Pancreas (tissue), 10 donors: ENCODE measurements around the gene FADS2. TPM values are rescaled to one million over a fixed set of nuclear protein-coding genes. Genes with fewer than 3 reads are reported as not detected.
A peak's percentile ranks its signal among the peaks of the same experiment; 100 is the strongest.

Experiments
- ATAC-seq, 4 donors: fragments of 200-7000 bp; cut with Tn5 transposase; one replicate each; pipeline versions ENCODE4 v1.8.0 to v1.9.1; 2020; ENCODE audit warnings: mild to moderate bottlenecking in 4 of 4, moderate library complexity in 4 of 4
- DNase-seq, 6 donors: peaks; one replicate each; pipeline ENCODE4 v3.0.0-alpha.2; 2020
- FAIRE-seq: peaks from 2 replicates; lab custom pipeline; 2012; peaks lifted over from hg19 to GRCh38; lab: Jason Lieb, UNC
- H3K27ac ChIP-seq, 4 donors: fragments of 200-600 bp; sonication (generic); 1 replicate in 3 of 4; 2 replicates in 1 of 4; pipeline versions ENCODE4 v1.5.0 to v1.8.0; 2020
- H3K27me3 ChIP-seq, 4 donors: fragments of 200-600 bp; one replicate each; pipeline ENCODE4 v1.8.0; 2021
- H3K36me3 ChIP-seq, 3 donors: fragments of 200-600 bp; sonication (generic) in 1 of 3; one replicate each; pipeline versions ENCODE4 v1.5.0 to v1.8.0; 2020 to 2021
- H3K4me1 ChIP-seq, 3 donors: fragments of 200-600 bp; one replicate each; pipeline ENCODE4 v1.8.0; 2021
- H3K4me3 ChIP-seq, 4 donors: fragments of 200-600 bp; sonication (generic) in 2 of 4; one replicate each; pipeline versions ENCODE4 v1.5.0 to v1.8.0; 2020 to 2021
- H3K9me3 ChIP-seq, 4 donors: fragments of 200-600 bp; one replicate each; pipeline ENCODE4 v1.8.0; 2021
- whole genome bisulfite sequencing, 2 donors: extraction: QIAGEN DNeasy Blood & Tissue Kit; methylation state at CpG; one replicate each; pipeline ENCODE4 v1.1.7; 2013; 5-methylcytosine and 5-hydroxymethylcytosine counted together
- intact Hi-C, 3 donors: fragments of 100-400 bp; cut with DNase I; formaldehyde crosslinking; loops; one replicate each; pipeline versions ENCODE4 v1.11.1 to v1.14.2; 2022
- polyA plus RNA-seq, 2 donors: library from polyadenylated mRNA; stranded (reverse); fragments of 200-250 nt; gene quantifications; one replicate each; pipeline ENCODE4 v1.2.3, GENCODE V29; 2013
- total RNA-seq, 6 donors: library from RNA; stranded (reverse); fragmentation: NEBNext Ultra II Directional in 4 of 6; extraction: Animal tissue kit (Norgen Biotek cat#: 25700) in 4 of 6; gene quantifications; one replicate each; pipeline versions ENCODE4 v1.2.1 to v1.2.4, GENCODE V29; 2021 to 2023
- TF ChIP-seq, protein P1 (sequence below), 4 donors: fragments of 200-600 bp; sonication (generic) in 3 of 4; IDR thresholded peaks; one replicate each; pipeline versions ENCODE4 v1.5.0 to v1.8.0; 2021; ENCODE audit warnings: antibody characterized with exemption in 4 of 4
- donor health status: healthy with polysubstance abuse.
- donor health status: DM: no; HTN: no; CAD: no; lungs with moderate emphysema.
- donor health status: DM: no; HTN: no; CAD: no.
- donor health status: control.
- donor health status: control.
- donor health status: Bipolar disorder and iron deficiency.
- donor health status: DM: yes; HTN: yes; CAD: no.
- donor health status: DM: no; HTN: no; CAD: no.
- donor health status: DM: no; HTN: no; CAD: no.
- donor health status: DM: yes; HTN: yes; CAD: no.

Gene FADS2
- total and polyA plus RNA-seq, 8 donors, result 1.7 to 21.3 (median 7.3) TPM

- FAIRE-seq (no peak), ATAC-seq (no peak), DNase-seq (peak in 1 of 6 donors; percentile 8)
- Histone ChIP-seq H3K4me3 (no peak overlapping the region), H3K4me1 (no peaks in the 10 kb centered on the region), H3K27ac (no peak overlapping the region), H3K9me3 (no peaks in the 10 kb centered on the region), H3K27me3 (no peaks in the 10 kb centered on the region), H3K36me3 (peaks cover 0 to 63% (median 12%) of the 10 kb centered on the region in 3 donors)
- TF ChIP-seq, protein P1, sequence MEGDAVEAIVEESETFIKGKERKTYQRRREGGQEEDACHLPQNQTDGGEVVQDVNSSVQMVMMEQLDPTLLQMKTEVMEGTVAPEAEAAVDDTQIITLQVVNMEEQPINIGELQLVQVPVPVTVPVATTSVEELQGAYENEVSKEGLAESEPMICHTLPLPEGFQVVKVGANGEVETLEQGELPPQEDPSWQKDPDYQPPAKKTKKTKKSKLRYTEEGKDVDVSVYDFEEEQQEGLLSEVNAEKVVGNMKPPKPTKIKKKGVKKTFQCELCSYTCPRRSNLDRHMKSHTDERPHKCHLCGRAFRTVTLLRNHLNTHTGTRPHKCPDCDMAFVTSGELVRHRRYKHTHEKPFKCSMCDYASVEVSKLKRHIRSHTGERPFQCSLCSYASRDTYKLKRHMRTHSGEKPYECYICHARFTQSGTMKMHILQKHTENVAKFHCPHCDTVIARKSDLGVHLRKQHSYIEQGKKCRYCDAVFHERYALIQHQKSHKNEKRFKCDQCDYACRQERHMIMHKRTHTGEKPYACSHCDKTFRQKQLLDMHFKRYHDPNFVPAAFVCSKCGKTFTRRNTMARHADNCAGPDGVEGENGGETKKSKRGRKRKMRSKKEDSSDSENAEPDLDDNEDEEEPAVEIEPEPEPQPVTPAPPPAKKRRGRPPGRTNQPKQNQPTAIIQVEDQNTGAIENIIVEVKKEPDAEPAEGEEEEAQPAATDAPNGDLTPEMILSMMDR (IDR thresholded peaks at IDR 0.05), result no peak
- intact Hi-C loops, result no loop called here
- 71 to 72% methylated on average over 13 of the region's 13 CpGs for WGBS, 2 donors
These were observed 44.2 kb upstream of the FADS2 start for GRCh38 chr11:61783717-61784505.

DNA sequence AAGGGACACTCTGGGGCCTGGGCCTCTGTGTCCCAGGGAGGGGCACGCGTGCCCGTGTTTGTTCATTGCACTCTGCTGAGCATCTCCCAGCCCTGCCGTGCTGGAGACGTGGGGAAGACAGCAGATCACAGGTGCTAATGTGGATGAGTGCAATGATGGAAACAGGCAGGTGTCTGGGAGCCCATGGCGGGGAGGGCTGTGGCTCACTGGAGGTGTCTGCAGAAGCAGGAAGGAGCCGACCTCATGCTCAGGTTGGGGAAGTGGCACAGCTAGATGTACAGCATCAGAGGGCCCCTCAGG is 43.6 kb upstream of the FADS2 start:
- Histone ChIP-seq H3K27me3 (no peaks in the 10 kb centered on the region), H3K36me3 (peaks cover 0 to 62% (median 13%) of the 10 kb centered on the region in 3 donors), H3K4me3 (no peak overlapping the region), H3K9me3 (no peaks in the 10 kb centered on the region), H3K27ac (no peak overlapping the region), H3K4me1 (no peaks in the 10 kb centered on the region)
- WGBS, 2 donors, result 77 to 81% methylated on average over 7 of the region's 7 CpGs
- intact Hi-C loops, result no loop called here
- DNase-seq, result peak in 2 of 6 donors; percentile 10 to 46
- ATAC-seq, result peak in 1 of 4 donors; percentile 3
- FAIRE-seq, result no peak
- TF ChIP-seq, protein P1 (IDR thresholded peaks at IDR 0.05), result no peak

DNA sequence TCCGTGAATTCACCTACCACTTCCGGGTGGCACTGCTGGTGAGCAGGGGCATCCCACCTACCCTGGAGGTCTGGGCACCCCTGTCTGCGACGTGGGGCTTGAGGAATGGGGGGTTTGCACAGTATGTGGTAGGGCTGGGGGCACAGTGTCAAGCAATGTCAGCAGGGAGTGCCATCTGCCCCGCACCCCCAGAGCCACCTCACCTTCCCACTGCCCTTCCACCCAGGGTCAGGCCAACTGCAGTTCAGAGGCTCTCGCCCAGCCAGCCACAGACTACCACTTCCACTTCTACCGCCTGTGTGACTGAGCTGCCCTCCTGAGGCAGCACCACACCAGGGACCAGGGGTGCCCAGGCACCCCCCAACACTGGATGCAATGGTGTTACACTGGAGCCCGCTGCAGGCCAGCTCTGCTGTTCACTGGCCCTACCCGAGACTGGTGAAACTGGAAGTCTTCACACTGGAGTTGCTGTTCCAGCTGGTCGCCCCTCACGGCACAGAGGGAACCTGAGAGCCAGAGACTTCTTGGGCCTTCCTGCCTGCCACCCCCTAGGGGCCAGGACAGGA is 42.2 kb upstream of the FADS2 start:
- Histone ChIP-seq H3K9me3 (no peaks in the 10 kb centered on the region), H3K4me1 (peaks cover 0 to 2% (median 0%) of the 10 kb centered on the region in 3 donors), H3K4me3 (no peak overlapping the region), H3K27me3 (no peaks in the 10 kb centered on the region), H3K36me3 (peaks cover 0 to 67% (median 13%) of the 10 kb centered on the region in 3 donors), H3K27ac (no peak overlapping the region)
- TF ChIP-seq, protein P1 (IDR thresholded peaks at IDR 0.05), result no peak
- WGBS, 2 donors, result 87 to 92% methylated on average over 11 of the region's 11 CpGs
- FAIRE-seq, result no peak
- no peak for ATAC-seq
- peak in 2 of 6 donors; percentile 13 to 24 for DNase-seq
- intact Hi-C loops, result loop anchor here in 1 of 3 donors (5.0 kb wide), 1 partner anchor 39 kb away; no protein-coding TSS in a partner anchor

- Histone ChIP-seq H3K27ac (no peak overlapping the region), H3K4me1 (peaks cover 0 to 10% (median 0%) of the 10 kb centered on the region in 3 donors), H3K36me3 (peaks cover 0 to 56% (median 13%) of the 10 kb centered on the region in 3 donors), H3K4me3 (no peak overlapping the region), H3K9me3 (no peaks in the 10 kb centered on the region), H3K27me3 (no peaks in the 10 kb centered on the region)
- DNase-seq, result peak in 2 of 6 donors; percentile 45 to 60
- 32 to 33% methylated on average over 9 of the region's 9 CpGs for WGBS, 2 donors
- peak in 3 of 4 donors; percentile 7 to 26 (median 18) for ATAC-seq
- no peak for FAIRE-seq
- intact Hi-C loops, result loop anchor here in 1 of 3 donors (5.0 kb wide), 1 partner anchor 41 kb away; no protein-coding TSS in a partner anchor
- TF ChIP-seq, protein P1 (IDR thresholded peaks at IDR 0.05), result peak; percentile 11 to 29 (median 19)
These were observed 40.1 kb upstream of the FADS2 start for GRCh38 chr11:61787928-61788491.
